Measurements from ENCODE around the gene HOXC11.

DNA sequence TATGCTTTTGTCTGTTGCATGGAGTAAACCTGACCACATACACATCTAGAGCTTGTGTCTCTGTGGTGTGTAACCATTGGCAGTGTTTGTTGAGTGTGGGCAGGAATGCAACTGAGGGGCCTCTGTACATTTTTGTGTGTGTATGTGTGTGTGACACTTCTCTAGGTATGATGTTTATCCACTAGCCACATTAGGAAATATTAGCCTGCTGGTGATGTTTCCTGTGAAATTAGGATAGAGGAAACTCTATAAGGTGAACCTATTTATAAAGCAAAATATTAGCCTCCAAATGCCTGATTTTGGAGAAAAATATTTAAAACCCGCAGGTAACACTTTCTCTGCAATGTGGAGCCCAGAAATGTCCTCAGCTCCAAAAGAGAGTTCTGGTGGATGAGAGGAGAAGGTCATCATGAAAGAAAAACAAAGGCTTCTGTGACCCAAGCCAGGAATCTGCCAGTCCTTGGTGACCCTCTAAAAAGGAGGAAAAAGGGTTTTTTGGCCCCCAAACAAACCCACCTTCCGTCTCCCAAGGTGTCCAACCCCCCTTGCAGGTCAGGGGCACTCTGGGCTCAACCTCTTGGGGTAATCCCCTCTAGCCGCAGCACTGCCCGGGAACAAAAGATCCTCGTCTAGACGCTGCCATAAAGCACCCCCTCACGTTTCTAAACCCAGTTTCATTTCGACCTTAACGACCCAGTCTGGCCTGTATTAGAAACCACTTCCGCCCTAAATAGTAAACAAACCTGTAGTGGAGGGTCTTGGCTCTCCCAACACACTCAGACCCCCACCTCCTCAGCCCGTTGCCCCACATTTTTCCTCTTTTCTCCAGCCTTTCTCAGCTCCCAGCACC lies 4.9 kb downstream of the HOXC11 start:
- TF ChIP-seq, protein P1, sequence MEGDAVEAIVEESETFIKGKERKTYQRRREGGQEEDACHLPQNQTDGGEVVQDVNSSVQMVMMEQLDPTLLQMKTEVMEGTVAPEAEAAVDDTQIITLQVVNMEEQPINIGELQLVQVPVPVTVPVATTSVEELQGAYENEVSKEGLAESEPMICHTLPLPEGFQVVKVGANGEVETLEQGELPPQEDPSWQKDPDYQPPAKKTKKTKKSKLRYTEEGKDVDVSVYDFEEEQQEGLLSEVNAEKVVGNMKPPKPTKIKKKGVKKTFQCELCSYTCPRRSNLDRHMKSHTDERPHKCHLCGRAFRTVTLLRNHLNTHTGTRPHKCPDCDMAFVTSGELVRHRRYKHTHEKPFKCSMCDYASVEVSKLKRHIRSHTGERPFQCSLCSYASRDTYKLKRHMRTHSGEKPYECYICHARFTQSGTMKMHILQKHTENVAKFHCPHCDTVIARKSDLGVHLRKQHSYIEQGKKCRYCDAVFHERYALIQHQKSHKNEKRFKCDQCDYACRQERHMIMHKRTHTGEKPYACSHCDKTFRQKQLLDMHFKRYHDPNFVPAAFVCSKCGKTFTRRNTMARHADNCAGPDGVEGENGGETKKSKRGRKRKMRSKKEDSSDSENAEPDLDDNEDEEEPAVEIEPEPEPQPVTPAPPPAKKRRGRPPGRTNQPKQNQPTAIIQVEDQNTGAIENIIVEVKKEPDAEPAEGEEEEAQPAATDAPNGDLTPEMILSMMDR (IDR thresholded peaks at IDR 0.05) = no peak
- TF ChIP-seq POLR2A (IDR thresholded peaks at IDR 0.05) = no peak
